GM23338 (cell line): ENCODE measurements around the gene IL1B. TPM values are rescaled to one million over a fixed set of nuclear protein-coding genes. Genes with fewer than 3 reads are reported as not detected.
A peak's percentile ranks its signal among the peaks of the same experiment; 100 is the strongest.

Source experiments
- ATAC-seq: fragments of 200-7000 bp; cut with Tn5 transposase; 3 replicates; pipeline ENCODE4 v1.9.1; 2020
- DNase-seq: peaks from one replicate; pipeline ENCODE4 v3.0.0-alpha.2; 2015; ENCODE audit warnings: low spot score
- H2AFZ ChIP-seq: fragments of 200-600 bp; sonication (generic); 2 replicates; pipeline ENCODE4 v1.8.0; 2016; ENCODE audit warnings: antibody characterized with exemption, mild to moderate bottlenecking, moderate library complexity
- H3F3A ChIP-seq: fragments of 200-600 bp; sonication (generic); replicated peaks from 2 replicates; pipeline ENCODE4 v1.8.0; 2017; ENCODE audit warnings: antibody characterized with exemption, mixed run types, low read depth
- H3K27ac ChIP-seq: fragments of 200-600 bp; sonication (generic); 2 replicates; pipeline ENCODE4 v1.6.1; 2016; ENCODE audit warnings: low read depth
- H3K27me3 ChIP-seq: fragments of 200-600 bp; sonication (generic); 2 replicates; pipeline ENCODE4 v1.8.0; 2016; ENCODE audit warnings: mild to moderate bottlenecking, mixed run types, moderate library complexity; ENCODE audit not compliant: insufficient read depth
- H3K36me3 ChIP-seq: fragments of 200-600 bp; sonication (generic); 2 replicates; pipeline ENCODE4 v1.8.0; 2016; ENCODE audit warnings: mild to moderate bottlenecking; ENCODE audit not compliant: insufficient read depth
- H3K4me1 ChIP-seq: fragments of 200-600 bp; sonication (generic); 2 replicates; pipeline ENCODE4 v1.8.0; 2016; ENCODE audit warnings: mild to moderate bottlenecking, moderate library complexity; ENCODE audit not compliant: insufficient read depth
- H3K4me2 ChIP-seq: fragments of 200-600 bp; sonication (generic); 2 replicates; pipeline ENCODE4 v1.7.1; 2017; ENCODE audit warnings: mixed run types
- H3K4me3 ChIP-seq: fragments of 200-600 bp; sonication (generic); 2 replicates; pipeline ENCODE4 v1.6.1; 2016; ENCODE audit warnings: mixed run types
- H3K79me2 ChIP-seq: fragments of 200-600 bp; sonication (generic); replicated peaks from 2 replicates; pipeline ENCODE4 v1.8.0; 2017; ENCODE audit warnings: mild to moderate bottlenecking; ENCODE audit not compliant: insufficient read depth
- H3K9me2 ChIP-seq: fragments of 200-600 bp; sonication (generic); 2 replicates; pipeline ENCODE4 v1.8.0; 2017; ENCODE audit not compliant: insufficient read depth
- H4K20me1 ChIP-seq: fragments of 200-600 bp; sonication (generic); replicated peaks from 2 replicates; pipeline ENCODE4 v1.8.0; 2017; ENCODE audit warnings: mild to moderate bottlenecking; ENCODE audit not compliant: insufficient read depth
- H3K27ac Mint-ChIP-seq: 2 replicates; pipeline ENCODE4 v1.8.0; 2020; ENCODE audit warnings: inconsistent platforms, mild to moderate bottlenecking, moderate library complexity, mixed read lengths
- H3K27me3 Mint-ChIP-seq: 3 replicates; pipeline ENCODE4 v1.8.0; 2022; ENCODE audit warnings: low read depth, mild to moderate bottlenecking, moderate library complexity, mixed read lengths, inconsistent platforms; ENCODE audit not compliant: insufficient read depth, poor library complexity
- H3K36me3 Mint-ChIP-seq: 3 replicates; pipeline ENCODE4 v1.8.0; 2021; ENCODE audit warnings: low read depth, mild to moderate bottlenecking, inconsistent platforms, moderate library complexity, mixed read lengths
- H3K4me1 Mint-ChIP-seq: 3 replicates; pipeline ENCODE4 v1.8.0; 2020; ENCODE audit warnings: mild to moderate bottlenecking, inconsistent platforms, mixed read lengths
- H3K4me3 Mint-ChIP-seq: 3 replicates; pipeline ENCODE4 v1.8.0; 2021; ENCODE audit warnings: moderate library complexity, mild to moderate bottlenecking, inconsistent platforms, mixed read lengths
- H3K9me3 Mint-ChIP-seq: 3 replicates; pipeline ENCODE4 v1.8.0; 2020; ENCODE audit warnings: moderate library complexity, mild to moderate bottlenecking, inconsistent platforms, mixed read lengths
- CREB1 ChIP-seq: fragments of 250-450 bp; sonication (Bioruptor Pico); IDR thresholded peaks from 2 replicates; pipeline ENCODE4 v1.5.0; 2020; ENCODE audit warnings: low read depth, mild to moderate bottlenecking, moderate library complexity
- CTCF ChIP-seq, 2 experiments: fragments of 200-600 bp in 1 of 2; sonication (generic) in 1 of 2; conservative IDR thresholded peaks; 2 replicates each; pipeline versions ENCODE4 v1.5.1 to v1.6.1; 2016 to 2017; ENCODE audit warnings: antibody characterized with exemption in 2 of 2, low read depth in 2 of 2, mild to moderate bottlenecking in 2 of 2, moderate library complexity in 1 of 2
- ETS1 ChIP-seq: IDR thresholded peaks from 2 replicates; pipeline ENCODE4 v1.6.1; 2016; ENCODE audit warnings: antibody characterized with exemption
- EZH2 ChIP-seq: fragments of 200-600 bp; sonication (generic); IDR thresholded peaks from one replicate; pipeline ENCODE4 v1.8.0; 2017; ENCODE audit warnings: antibody characterized with exemption, mild to moderate bottlenecking, low read depth; ENCODE audit not compliant: unreplicated experiment
- JUNB ChIP-seq: IDR thresholded peaks from one replicate; pipeline ENCODE4 v1.6.1; 2016; ENCODE audit warnings: antibody characterized with exemption; ENCODE audit not compliant: unreplicated experiment
- POLR2AphosphoS5 ChIP-seq: IDR thresholded peaks from 2 replicates; pipeline ENCODE4 v1.6.1; 2016; ENCODE audit warnings: antibody characterized with exemption, low read depth
- STAT1 ChIP-seq: IDR thresholded peaks from one replicate; pipeline ENCODE4 v1.6.1; 2016; ENCODE audit warnings: antibody characterized with exemption; ENCODE audit not compliant: unreplicated experiment
- ZNF462 ChIP-seq: fragments of 250-450 bp; sonication (Bioruptor Pico); IDR thresholded peaks from 2 replicates; pipeline ENCODE4 v1.5.0; 2020; ENCODE audit warnings: mild to moderate bottlenecking, moderate library complexity
- polyA plus RNA-seq: library from polyadenylated mRNA; unstranded; fragments of >200 nt; fragmentation: Nextera tagmentation; extraction: Ambion mirVana; gene quantifications from 2 replicates; pipeline ENCODE4 v1.2.1, GENCODE V29; 2016
- total RNA-seq: library from RNA; depleted of rRNA; stranded (reverse); fragments of >200 nt; shearing (Covaris generic); gene quantifications from 2 replicates; pipeline ENCODE4 v1.2.3, GENCODE V29; 2014
- TF ChIP-seq, protein P1 (sequence below): IDR thresholded peaks from one replicate; pipeline ENCODE4 v1.6.1; 2018; ENCODE audit warnings: antibody characterized with exemption; ENCODE audit not compliant: unreplicated experiment

Gene IL1B
- total and polyA plus RNA-seq, 2 experiments from 2014 or later, result not detected

DNA sequence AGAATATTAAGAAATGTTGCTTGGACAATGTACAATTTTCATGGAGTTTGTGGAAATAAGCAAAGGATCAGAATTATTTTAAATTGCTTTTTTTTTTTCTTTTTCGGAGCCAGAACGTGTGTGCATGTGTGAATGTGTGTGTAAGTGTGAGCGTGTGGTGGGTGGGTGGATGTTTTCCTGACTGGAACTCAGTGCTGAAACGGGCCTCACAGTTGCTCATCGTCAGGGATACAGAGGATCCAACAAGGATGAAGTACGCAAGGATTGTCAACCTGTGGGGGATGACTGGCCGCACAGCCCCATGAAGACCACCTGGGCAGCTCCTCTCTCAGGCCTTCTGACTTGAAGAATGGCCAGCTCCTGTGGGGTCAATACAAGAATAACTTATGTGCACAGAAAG lies 17.5 kb downstream of the IL1B start (continued):
- TF ChIP-seq ETS1 (no peak), CREB1 (no peak), JUNB (no peak), EZH2 (no peak)
- TF ChIP-seq, protein P1, sequence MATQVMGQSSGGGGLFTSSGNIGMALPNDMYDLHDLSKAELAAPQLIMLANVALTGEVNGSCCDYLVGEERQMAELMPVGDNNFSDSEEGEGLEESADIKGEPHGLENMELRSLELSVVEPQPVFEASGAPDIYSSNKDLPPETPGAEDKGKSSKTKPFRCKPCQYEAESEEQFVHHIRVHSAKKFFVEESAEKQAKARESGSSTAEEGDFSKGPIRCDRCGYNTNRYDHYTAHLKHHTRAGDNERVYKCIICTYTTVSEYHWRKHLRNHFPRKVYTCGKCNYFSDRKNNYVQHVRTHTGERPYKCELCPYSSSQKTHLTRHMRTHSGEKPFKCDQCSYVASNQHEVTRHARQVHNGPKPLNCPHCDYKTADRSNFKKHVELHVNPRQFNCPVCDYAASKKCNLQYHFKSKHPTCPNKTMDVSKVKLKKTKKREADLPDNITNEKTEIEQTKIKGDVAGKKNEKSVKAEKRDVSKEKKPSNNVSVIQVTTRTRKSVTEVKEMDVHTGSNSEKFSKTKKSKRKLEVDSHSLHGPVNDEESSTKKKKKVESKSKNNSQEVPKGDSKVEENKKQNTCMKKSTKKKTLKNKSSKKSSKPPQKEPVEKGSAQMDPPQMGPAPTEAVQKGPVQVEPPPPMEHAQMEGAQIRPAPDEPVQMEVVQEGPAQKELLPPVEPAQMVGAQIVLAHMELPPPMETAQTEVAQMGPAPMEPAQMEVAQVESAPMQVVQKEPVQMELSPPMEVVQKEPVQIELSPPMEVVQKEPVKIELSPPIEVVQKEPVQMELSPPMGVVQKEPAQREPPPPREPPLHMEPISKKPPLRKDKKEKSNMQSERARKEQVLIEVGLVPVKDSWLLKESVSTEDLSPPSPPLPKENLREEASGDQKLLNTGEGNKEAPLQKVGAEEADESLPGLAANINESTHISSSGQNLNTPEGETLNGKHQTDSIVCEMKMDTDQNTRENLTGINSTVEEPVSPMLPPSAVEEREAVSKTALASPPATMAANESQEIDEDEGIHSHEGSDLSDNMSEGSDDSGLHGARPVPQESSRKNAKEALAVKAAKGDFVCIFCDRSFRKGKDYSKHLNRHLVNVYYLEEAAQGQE, result no peak

- no peak overlapping the region for H3K4me3 Mint-ChIP-seq
- ATAC-seq (no peak), DNase-seq (no peak)
- H3K4me2 ChIP-seq, result 0 out of 2 replicates have a peak overlapping the region, but pooled peaks have one; percentile 20
- H3K79me2 ChIP-seq, result no peaks in the 10 kb centered on the region
- H3F3A ChIP-seq, result no peaks in the 10 kb centered on the region
- H3K27ac Mint-ChIP-seq, result peak overlapping the region; percentile 66; the same call in 1 of the 2 replicates
- peaks cover 34% of the 10 kb centered on the region for H3K4me1 ChIP-seq
- H3K4me3 ChIP-seq, result no peak overlapping the region
- no peak overlapping the region for H3K27ac ChIP-seq
- no peaks in the 10 kb centered on the region for H3K27me3 ChIP-seq
- H3K36me3 Mint-ChIP-seq, result no peaks in the 10 kb centered on the region
- H3K9me2 ChIP-seq, result no peaks in the 10 kb centered on the region
- H2AFZ ChIP-seq, result peak overlapping the region; percentile 87
- peaks cover 8% of the 10 kb centered on the region for H3K27me3 Mint-ChIP-seq
- H3K36me3 ChIP-seq, result no peaks in the 10 kb centered on the region
- no peaks in the 10 kb centered on the region for H3K9me3 Mint-ChIP-seq
- no peaks in the 10 kb centered on the region for H4K20me1 ChIP-seq
- peaks cover 38% of the 10 kb centered on the region for H3K4me1 Mint-ChIP-seq
- TF ChIP-seq POLR2AphosphoS5 (no peak), ZNF462 (no peak), CREB1 (no peak), STAT1 (no peak), CTCF (conservative IDR thresholded peaks at IDR 0.05; ENCODE audit: low read depth in 2 of 2) (no peak), JUNB (no peak), ETS1 (no peak)
These were observed 18.3 kb downstream of the IL1B start for GRCh38 chr2:112818094-112818902.
